H1 (cell line): ENCODE results near the gene SLC6A3. TPM values are rescaled to one million over a fixed set of nuclear protein-coding genes. Genes with fewer than 3 reads are reported as not detected.

Experiments
- CTCF ChIA-PET: fragments of 300-600 bp; sonication (Branson Sonifier 250); formaldehyde crosslinking; loops from one replicate; lab custom pipeline; 2021; ENCODE audit not compliant: partially characterized antibody; lab: Charles Lee
- POLR2A ChIA-PET: fragments of 300-600 bp; sonication (Branson Sonifier 250); formaldehyde crosslinking; loops from one replicate; lab custom pipeline; 2021; ENCODE audit warnings: inconsistent platforms; ENCODE audit not compliant: partially characterized antibody; lab: Charles Lee
- DNase-seq, 2 experiments: peaks; one replicate each; pipeline versions ENCODE4 v3.0.0 to v3.0.0-alpha.2; 2010 to 2022; ENCODE audit warnings: low spot score in 2 of 2, low read depth in 1 of 2, mixed read lengths in 1 of 2
- FAIRE-seq: peaks from 2 replicates; lab custom pipeline; 2011; peaks lifted over from hg19 to GRCh38; lab: Jason Lieb, UNC
- H2AFZ ChIP-seq: 2 replicates; pipeline ENCODE4 v1.8.1; 2012; ENCODE audit warnings: low read length, inconsistent platforms
- H2AK5ac ChIP-seq: 2 replicates; pipeline ENCODE4 v1.6.1; 2013; ENCODE audit warnings: low read depth, low read length
- H2BK120ac ChIP-seq: replicated peaks from 2 replicates; pipeline ENCODE3; 2013; ENCODE audit warnings: low read depth, low read length, inconsistent platforms
- H2BK12ac ChIP-seq: 2 replicates; pipeline ENCODE4 v1.6.1; 2013; ENCODE audit warnings: low read depth, low read length
- H2BK15ac ChIP-seq: 2 replicates; pipeline ENCODE4 v1.6.1; 2013; ENCODE audit warnings: low read length
- H2BK20ac ChIP-seq: 2 replicates; pipeline ENCODE4 v1.6.1; 2013; ENCODE audit warnings: low read length
- H2BK5ac ChIP-seq: 2 replicates; pipeline ENCODE4 v1.6.1; 2013; ENCODE audit warnings: low read depth, low read length
- H3K14ac ChIP-seq: 2 replicates; pipeline ENCODE4 v1.6.1; 2013; ENCODE audit warnings: inconsistent platforms; ENCODE audit not compliant: insufficient read length
- H3K18ac ChIP-seq: 2 replicates; pipeline ENCODE4 v1.6.1; 2013; ENCODE audit warnings: low read length; ENCODE audit errors: extremely low read depth
- H3K23ac ChIP-seq: 2 replicates; pipeline ENCODE4 v1.6.1; 2013; ENCODE audit warnings: inconsistent platforms; ENCODE audit not compliant: insufficient read length
- H3K23me2 ChIP-seq: 2 replicates; pipeline ENCODE4 v1.6.1; 2013; ENCODE audit warnings: low read depth, low read length
- H3K27ac ChIP-seq: 2 replicates; pipeline ENCODE4 v1.6.1; 2011; ENCODE audit warnings: low read depth, low read length, inconsistent platforms
- H3K27me3 ChIP-seq, 4 experiments: replicated peaks in 1 of 4; 1 replicate in 1 of 4; 2 replicates in 3 of 4; pipeline versions ENCODE4 v1.6.1 to v1.8.1; 2011 to 2013; ENCODE audit warnings: low read length in 3 of 4, mild to moderate bottlenecking in 3 of 4, inconsistent platforms in 2 of 4, mixed read lengths in 2 of 4, moderate library complexity in 1 of 4; ENCODE audit not compliant: control insufficient read depth in 3 of 4, insufficient read depth in 3 of 4; ENCODE audit errors: extremely low read depth in 1 of 4
- H3K36me3 ChIP-seq, 4 experiments: 2 replicates each; pipeline versions ENCODE4 v1.6.1 to v1.8.1; 2011 to 2013; ENCODE audit warnings: mild to moderate bottlenecking in 4 of 4, low read length in 3 of 4, moderate library complexity in 2 of 4, control low read depth in 1 of 4, inconsistent platforms in 1 of 4; ENCODE audit not compliant: insufficient read depth in 4 of 4, control insufficient read depth in 2 of 4
- H3K4ac ChIP-seq: replicated peaks from 2 replicates; pipeline ENCODE3; 2013; ENCODE audit warnings: low read length, low read depth, mixed read lengths, inconsistent platforms; ENCODE audit not compliant: insufficient read length
- H3K4me1 ChIP-seq, 4 experiments: replicated peaks in 1 of 4; 1 replicate in 1 of 4; 2 replicates in 3 of 4; pipeline versions ENCODE4 v1.6.1 to v1.8.1; 2011 to 2013; ENCODE audit warnings: low read length in 3 of 4, inconsistent platforms in 2 of 4, mixed read lengths in 1 of 4; ENCODE audit not compliant: insufficient read depth in 4 of 4, control insufficient read depth in 3 of 4
- H3K4me2 ChIP-seq, 2 experiments: 2 replicates each; pipeline versions ENCODE4 v1.6.1 to v1.8.1; 2011 to 2013; ENCODE audit warnings: low read depth in 2 of 2, low read length in 2 of 2, control low read depth in 1 of 2, inconsistent platforms in 1 of 2, mild to moderate bottlenecking in 1 of 2; ENCODE audit not compliant: insufficient read depth in 1 of 2
- H3K4me3 ChIP-seq, 4 experiments: fragments of 200-600, 300-600 bp in 1 of 4; sonication (generic), shearing (Covaris generic), sonication (Bioruptor Twin) in 1 of 4; 2 replicates each; pipeline versions ENCODE4 v1.5.1 to v1.8.1; 2011 to 2016; ENCODE audit warnings: low read length in 4 of 4, low read depth in 3 of 4, control low read depth in 2 of 4, inconsistent platforms in 2 of 4, mild to moderate bottlenecking in 2 of 4, mixed read lengths in 1 of 4, moderate library complexity in 1 of 4; ENCODE audit not compliant: insufficient read depth in 2 of 4; ENCODE audit errors: extremely low read depth in 1 of 4
- H3K56ac ChIP-seq: replicated peaks from 2 replicates; pipeline ENCODE3; 2013; ENCODE audit warnings: low read depth, mild to moderate bottlenecking, mixed read lengths, low read length, inconsistent platforms; ENCODE audit not compliant: insufficient read length
- H3K79me1 ChIP-seq: 2 replicates; pipeline ENCODE4 v1.6.1; 2013; ENCODE audit warnings: low read depth, low read length, control low read depth
- H3K79me2 ChIP-seq, 2 experiments: 2 replicates each; pipeline versions ENCODE4 v1.6.1 to v1.8.1; 2012 to 2013; ENCODE audit warnings: low read length in 2 of 2, mild to moderate bottlenecking in 2 of 2, inconsistent platforms in 1 of 2; ENCODE audit not compliant: insufficient read depth in 2 of 2, control insufficient read depth in 1 of 2
- H3K9ac ChIP-seq, 4 experiments: replicated peaks in 1 of 4; 1 replicate in 1 of 4; 2 replicates in 3 of 4; pipeline versions ENCODE4 v1.6.1 to v1.8.1; 2011 to 2013; ENCODE audit warnings: low read depth in 3 of 4, low read length in 3 of 4, control low read depth in 2 of 4, mild to moderate bottlenecking in 2 of 4, moderate library complexity in 2 of 4, inconsistent platforms in 1 of 4; ENCODE audit errors: extremely low read depth in 1 of 4
- H3K9me3 ChIP-seq, 2 experiments: 2 replicates each; pipeline versions ENCODE4 v1.6.1 to v1.8.1; 2012 to 2013; ENCODE audit warnings: mild to moderate bottlenecking in 2 of 2, moderate library complexity in 2 of 2, control low read depth in 1 of 2, inconsistent platforms in 1 of 2, low read depth in 1 of 2, low read length in 1 of 2, mixed read lengths in 1 of 2; ENCODE audit not compliant: insufficient read depth in 2 of 2
- H4K20me1 ChIP-seq, 2 experiments: replicated peaks in 1 of 2; 2 replicates each; pipeline versions ENCODE3 to v1.8.1; 2011 to 2013; ENCODE audit warnings: inconsistent platforms in 2 of 2, low read length in 2 of 2, mild to moderate bottlenecking in 1 of 2; ENCODE audit not compliant: insufficient read depth in 2 of 2, control insufficient read depth in 1 of 2
- H4K5ac ChIP-seq: 2 replicates; pipeline ENCODE4 v1.6.1; 2013; ENCODE audit warnings: low read length, low read depth, mixed read lengths, inconsistent platforms; ENCODE audit not compliant: insufficient read length
- H4K8ac ChIP-seq: 2 replicates; pipeline ENCODE4 v1.8.0; 2013; ENCODE audit warnings: mild to moderate bottlenecking, moderate library complexity, low read length, inconsistent platforms; ENCODE audit not compliant: insufficient read depth; ENCODE audit errors: extremely low read depth
- H4K91ac ChIP-seq: replicated peaks from 2 replicates; pipeline ENCODE3; 2013; ENCODE audit warnings: low read length, mixed read lengths, inconsistent platforms; ENCODE audit not compliant: insufficient read length
- ASH2L ChIP-seq: fragments of 200-600, 300-600 bp; sonication (generic); IDR thresholded peaks from one replicate; pipeline ENCODE4 v1.7.1; 2017; ENCODE audit warnings: low read length
- BRCA1 ChIP-seq: IDR thresholded peaks from 2 replicates; pipeline ENCODE4 v1.6.1; 2012; ENCODE audit warnings: low read depth, low read length, improper control_type of control experiment
- CEBPB ChIP-seq: IDR thresholded peaks from 2 replicates; pipeline ENCODE4 v1.6.1; 2012; ENCODE audit warnings: low read depth, low read length
- CHD1 ChIP-seq: IDR thresholded peaks from 2 replicates; pipeline ENCODE4 v1.6.1; 2012; ENCODE audit warnings: low read depth, low read length, improper control_type of control experiment
- CHD2 ChIP-seq: IDR thresholded peaks from 2 replicates; pipeline ENCODE4 v1.6.1; 2012; ENCODE audit warnings: low read length, improper control_type of control experiment
- KDM4A ChIP-seq: IDR thresholded peaks from one replicate; pipeline ENCODE4 v1.7.1; 2012; ENCODE audit warnings: low read depth, mild to moderate bottlenecking, moderate library complexity, low read length, inconsistent platforms; ENCODE audit not compliant: severe bottlenecking
- PHF8 ChIP-seq: fragments of 200-600 bp; sonication (generic); conservative IDR thresholded peaks from 2 replicates; pipeline ENCODE4 v1.7.1; 2012; ENCODE audit warnings: low read depth, mild to moderate bottlenecking, inconsistent platforms, low read length, moderate library complexity
- POLR2A ChIP-seq, 2 experiments: IDR thresholded peaks; 1 replicate in 1 of 2; 2 replicates in 1 of 2; pipeline ENCODE4 v1.6.1; 2011; ENCODE audit warnings: low read depth in 2 of 2, low read length in 2 of 2, mild to moderate bottlenecking in 2 of 2; ENCODE audit errors: control extremely low read depth in 1 of 2
- POU5F1 ChIP-seq: IDR thresholded peaks from 2 replicates; pipeline ENCODE4 v1.6.1; 2011; ENCODE audit warnings: low read depth, mild to moderate bottlenecking, low read length, moderate library complexity
- RBBP5 ChIP-seq: IDR thresholded peaks from 2 replicates; pipeline ENCODE4 v1.7.1; 2012; ENCODE audit warnings: low read depth, mild to moderate bottlenecking, inconsistent platforms, low read length, moderate library complexity, borderline replicate concordance
- RXRA ChIP-seq: IDR thresholded peaks from 2 replicates; pipeline ENCODE4 v1.6.1; 2011; ENCODE audit warnings: low read depth, mild to moderate bottlenecking, low read length, moderate library complexity; ENCODE audit not compliant: insufficient read depth
- SIRT6 ChIP-seq: IDR thresholded peaks from one replicate; pipeline ENCODE4 v1.7.1; 2012; ENCODE audit warnings: low read length, inconsistent platforms
- SRF ChIP-seq: IDR thresholded peaks from 2 replicates; pipeline ENCODE4 v1.6.1; 2011; ENCODE audit warnings: mild to moderate bottlenecking, low read depth, low read length, moderate library complexity
- YY1 ChIP-seq: IDR thresholded peaks from 2 replicates; pipeline ENCODE4 v1.6.1; 2011; ENCODE audit warnings: low read depth, mild to moderate bottlenecking, low read length
- ZNF274 ChIP-seq: IDR thresholded peaks from 2 replicates; pipeline ENCODE4 v1.7.0; 2012; ENCODE audit warnings: low read length, borderline replicate concordance; ENCODE audit errors: extremely low read depth
- WGBS, 2 experiments: shearing (Covaris generic) in 1 of 2; methylation state at CpG; one replicate each; pipeline versions ENCODE4 v1.1.6 to v1.1.7; 2013 to 2015; ENCODE audit warnings: low lambda C conversion rate in 2 of 2, mixed read lengths in 2 of 2, inconsistent platforms in 1 of 2, low coverage in 1 of 2, missing lambda C conversion rate in 1 of 2; ENCODE audit not compliant: insufficient replicate concordance in 2 of 2, insufficient coverage in 1 of 2, insufficient read length in 1 of 2; ENCODE audit errors: extremely low coverage in 1 of 2, missing lambda C conversion rate in 1 of 2; 5-methylcytosine and 5-hydroxymethylcytosine counted together
- polyA plus RNA-seq, 7 experiments: library from polyadenylated mRNA; depleted of rRNA in 3 of 7; stranded (reverse) in 5 of 7; unstranded in 2 of 7; fragments of >200 nt in 5 of 7; fragments of 200-250 nt in 2 of 7; gene quantifications; 1 replicate in 5 of 7; 2 replicates in 1 of 7; 4 replicates in 1 of 7; pipeline versions ENCODE4 v1.2.1 to v1.2.3, GENCODE V29; 2011 to 2013; ENCODE audit warnings: missing spikeins in 2 of 7, mixed read lengths in 2 of 7
- total RNA-seq: library from RNA; stranded (reverse); fragmentation: NEBNext Ultra II Directional; extraction: Animal tissue kit (Norgen Biotek cat#: 25700); gene quantifications from 2 replicates; pipeline ENCODE4 v1.2.1, GENCODE V29; 2021

SLC6A3 gene
- total and polyA plus RNA-seq, 2 of the 8 experiments (the other 6 are each of a cell fraction or from before 2014, with no cell fraction given): 0.48 to 0.91 TPM

DNA sequence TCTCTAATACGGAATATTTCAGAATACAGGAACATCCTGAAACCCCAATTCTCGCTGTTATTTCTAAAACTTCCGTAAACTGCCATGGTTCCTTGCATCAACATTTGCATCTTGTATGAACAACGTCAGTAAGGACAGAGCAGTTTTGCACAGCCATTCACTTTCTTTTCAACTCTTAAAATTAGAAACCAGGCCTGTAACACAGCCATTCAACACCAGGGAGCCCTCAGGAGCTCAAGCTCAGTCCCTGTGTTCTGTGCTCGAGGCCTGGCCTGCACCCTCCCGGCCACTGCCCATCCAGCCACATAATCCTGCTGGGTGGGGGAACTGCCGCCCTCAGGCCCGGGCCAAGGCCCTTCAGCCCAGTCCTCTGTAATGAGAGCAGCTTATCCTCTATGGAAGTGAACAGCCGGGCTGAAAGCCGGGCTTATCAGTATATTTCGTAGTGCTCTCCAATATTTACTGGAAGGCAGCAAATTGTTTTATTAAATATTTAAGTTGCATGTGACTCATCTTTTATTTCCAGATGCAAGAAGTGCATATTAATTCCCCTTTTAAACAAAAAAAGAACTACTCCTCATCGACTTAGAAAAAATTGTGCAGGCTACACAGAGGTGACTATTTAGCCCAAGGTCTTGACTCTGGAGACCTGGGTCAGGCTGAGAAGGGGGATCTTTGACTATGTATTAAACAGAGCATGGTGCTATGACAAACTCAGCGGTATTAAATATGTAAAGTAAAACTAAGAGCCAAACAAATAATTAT lies 33.2 kb upstream of the SLC6A3 start:
- Histone ChIP-seq H3K23ac (no peak overlapping the region), H2AFZ (no peak overlapping the region), H3K79me1 (no peaks in the 10 kb centered on the region), H2AK5ac (no peak overlapping the region), H3K27me3 (no peaks in the 10 kb centered on the region), H2BK20ac (no peak overlapping the region), H2BK120ac (no peak overlapping the region), H3K4ac (no peak overlapping the region), H4K20me1 (peaks cover 7 to 10% of the 10 kb centered on the region in 2 experiments), H3K9me3 (no peaks in the 10 kb centered on the region), H3K4me1 (peaks cover 0 to 4% (median under 1%) of the 10 kb centered on the region in 4 experiments; a peak in 2 of 7 replicates), H4K8ac (no peak overlapping the region), H4K91ac (no peak overlapping the region), H2BK15ac (no peak overlapping the region), H3K23me2 (no peaks in the 10 kb centered on the region), H3K4me3 (no peak overlapping the region), H3K27ac (no peak overlapping the region), H3K79me2 (no peaks in the 10 kb centered on the region), H2BK12ac (no peak overlapping the region), H3K36me3 (peaks cover 33 to 65% (median 58%) of the 10 kb centered on the region in 4 experiments), H3K56ac (no peak overlapping the region), H3K18ac (no peak overlapping the region), H2BK5ac (no peak overlapping the region), H3K14ac (no peak overlapping the region), H3K9ac (no peak overlapping the region), H4K5ac (no peak overlapping the region), H3K4me2 (no peak overlapping the region)
- CTCF ChIA-PET: interaction anchor here (0.9 to 7.7 kb wide), 10 partner anchors 9 to 165 kb away, joined by 3 to 47 read pairs (median 6); no protein-coding TSS in a partner anchor
- DNase-seq (no peak), FAIRE-seq (no peak)
- POLR2A ChIA-PET: interaction anchor here (0.5 kb wide), 1 partner anchor 35 kb away, joined by 4 read pairs; no protein-coding TSS in a partner anchor
- WGBS, 2 experiments: 94% methylated on average over 13 of the region's 13 CpGs; no CpG with 5 or more reads in 1 of the 2 experiments
- TF ChIP-seq ZNF274 (no peak), POLR2A (IDR thresholded peaks at IDR 0.05; ENCODE audit: control extremely low read depth in 1 of 2, low read depth in 2 of 2, low read length in 2 of 2) (no peak), KDM4A (no peak), CHD2 (no peak), CEBPB (no peak), CHD1 (no peak), RBBP5 (no peak), BRCA1 (no peak), SIRT6 (no peak), PHF8 (no peak), POU5F1 (no peak), YY1 (no peak), SRF (no peak), RXRA (no peak), ASH2L (no peak)
